ENCODE results near the gene MSI2.

DNA sequence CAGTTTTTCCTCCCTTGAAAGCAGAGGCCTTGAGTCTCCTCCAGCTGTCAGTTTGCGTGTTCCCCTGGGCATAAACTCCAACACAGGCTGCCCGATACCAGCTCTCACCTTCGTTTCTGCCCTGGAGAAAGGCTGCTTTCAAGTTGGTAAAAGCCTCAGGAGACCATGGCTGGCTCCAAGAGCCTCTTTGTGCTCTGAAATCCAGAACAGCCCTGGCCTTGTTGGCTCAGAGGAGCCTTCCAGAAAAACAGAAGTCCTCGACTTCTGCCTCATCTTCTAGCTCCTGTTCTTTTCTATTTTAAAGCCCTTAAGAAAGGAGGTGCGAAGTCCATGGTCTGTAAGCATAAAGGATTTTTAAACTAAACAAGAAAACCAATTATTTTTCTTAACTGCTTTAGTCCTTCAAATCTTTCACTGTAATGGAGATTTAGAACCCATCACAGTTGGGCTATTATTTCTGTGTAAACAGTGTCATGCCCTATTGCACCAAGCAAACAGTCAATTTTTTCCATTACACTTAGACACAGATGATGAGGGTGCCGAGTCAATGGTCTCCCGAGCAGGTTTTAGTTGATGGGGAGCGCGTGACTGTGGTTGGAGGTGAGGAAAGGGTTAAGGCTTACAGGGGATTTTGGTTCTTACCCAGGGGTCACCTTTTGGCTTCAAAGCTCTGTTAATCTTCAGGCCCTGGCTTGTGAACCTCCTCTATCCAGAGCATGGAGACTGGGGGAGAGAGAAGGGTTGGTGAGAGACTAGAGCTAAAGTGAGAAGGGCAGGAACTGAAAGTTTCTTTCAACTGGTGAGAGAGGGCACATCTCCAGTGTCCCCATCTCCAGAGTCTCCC lies 212.8 kb downstream of the MSI2 start:
- TF ChIP-seq, protein P1, sequence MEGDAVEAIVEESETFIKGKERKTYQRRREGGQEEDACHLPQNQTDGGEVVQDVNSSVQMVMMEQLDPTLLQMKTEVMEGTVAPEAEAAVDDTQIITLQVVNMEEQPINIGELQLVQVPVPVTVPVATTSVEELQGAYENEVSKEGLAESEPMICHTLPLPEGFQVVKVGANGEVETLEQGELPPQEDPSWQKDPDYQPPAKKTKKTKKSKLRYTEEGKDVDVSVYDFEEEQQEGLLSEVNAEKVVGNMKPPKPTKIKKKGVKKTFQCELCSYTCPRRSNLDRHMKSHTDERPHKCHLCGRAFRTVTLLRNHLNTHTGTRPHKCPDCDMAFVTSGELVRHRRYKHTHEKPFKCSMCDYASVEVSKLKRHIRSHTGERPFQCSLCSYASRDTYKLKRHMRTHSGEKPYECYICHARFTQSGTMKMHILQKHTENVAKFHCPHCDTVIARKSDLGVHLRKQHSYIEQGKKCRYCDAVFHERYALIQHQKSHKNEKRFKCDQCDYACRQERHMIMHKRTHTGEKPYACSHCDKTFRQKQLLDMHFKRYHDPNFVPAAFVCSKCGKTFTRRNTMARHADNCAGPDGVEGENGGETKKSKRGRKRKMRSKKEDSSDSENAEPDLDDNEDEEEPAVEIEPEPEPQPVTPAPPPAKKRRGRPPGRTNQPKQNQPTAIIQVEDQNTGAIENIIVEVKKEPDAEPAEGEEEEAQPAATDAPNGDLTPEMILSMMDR (IDR thresholded peaks at IDR 0.05; ENCODE audit: low read depth, low read length, poor library complexity, severe bottlenecking): no peak
- no peak for TF ChIP-seq EZH2phosphoT487 (IDR thresholded peaks at IDR 0.05; ENCODE audit: borderline replicate concordance, low read length)

Data from DOHH2 (cell line).